ENCODE data around the gene TMEM132C. TPM values are rescaled to one million over a fixed set of nuclear protein-coding genes. Genes with fewer than 3 reads are reported as not detected.

TMEM132C gene
- total and polyA plus RNA-seq, 2 of the 4 experiments (the other 2 are of a cell fraction) = not detected

- H3K9me3 ChIP-seq (ENCODE audit: control insufficient read depth, insufficient read depth, low read length) = peaks cover 37% of the 10 kb centered on the region
Observed at GRCh38 chr12:128583453-128583852, 316.5 kb downstream of the TMEM132C start.

More at GRCh38 chr12:128583453-128583852, 316.5 kb downstream of the TMEM132C start:
- no peak overlapping the region for H2AK5ac ChIP-seq (ENCODE audit: low read depth, low read length)
- intact Hi-C loops (cut with micrococcal nuclease) (no loop called here), in situ Hi-C loops (cut with MboI; ENCODE audit: low sequenced_read_pairs) (no loop called here), dilution Hi-C loops (cut with HindIII; ENCODE audit: low sequenced_read_pairs, unreplicated experiment) (no loop called here)
- H3K36me3 ChIP-seq (ENCODE audit: control insufficient read depth, insufficient read depth, low read length) = no peaks in the 10 kb centered on the region
- no peak overlapping the region for H2BK5ac ChIP-seq (ENCODE audit: low read depth, low read length, poor library complexity, severe bottlenecking)
- no peak overlapping the region for H3K18ac ChIP-seq (ENCODE audit: low read depth, low read length)
- no peak overlapping the region for H2BK20ac ChIP-seq (ENCODE audit: low read depth, low read length)
- no peaks in the 10 kb centered on the region for H3K79me1 ChIP-seq (ENCODE audit: low read depth in 1 of 2, low read length in 2 of 2)
- H4K5ac ChIP-seq (ENCODE audit: low read depth, low read length) = no peak overlapping the region
- H3K9ac ChIP-seq (ENCODE audit: low read depth, low read length) = no peak overlapping the region
- no peak for TF ChIP-seq RCOR1 (IDR thresholded peaks at IDR 0.05; ENCODE audit: insufficient replicate concordance, low read length)
- TF ChIP-seq BHLHE40 (IDR thresholded peaks at IDR 0.05; ENCODE audit: low read depth, low read length) = no peak
- TF ChIP-seq POLR2A (IDR thresholded peaks at IDR 0.05; ENCODE audit: low read depth, low read length) = no peak
- no peak for TF ChIP-seq RFX5 (IDR thresholded peaks at IDR 0.05; ENCODE audit: low read depth, low read length)
- no peak for TF ChIP-seq MAFK (IDR thresholded peaks at IDR 0.05; ENCODE audit: low read depth, low read length)
- TF ChIP-seq CEBPB (IDR thresholded peaks at IDR 0.05; ENCODE audit: low read depth, low read length) = no peak
- ATAC-seq (ENCODE audit: low read depth) = no peak
- no peak overlapping the region for H3K27ac ChIP-seq (ENCODE audit: insufficient read depth, low read length)
- H3K9me1 ChIP-seq (ENCODE audit: insufficient read depth, low read length) = no peaks in the 10 kb centered on the region
- no peak for DNase-seq
- no TSS peak for BruUV-seq (replicated peaks)
- no peak overlapping the region for H2AFZ ChIP-seq (replicated peaks; ENCODE audit: low read length, poor library complexity)
- no peaks in the 10 kb centered on the region for H4K20me1 ChIP-seq (ENCODE audit: insufficient read depth, low read length)
- H4K91ac ChIP-seq (ENCODE audit: insufficient read depth, low read depth, low read length) = no peak overlapping the region
- no peak overlapping the region for H2BK120ac ChIP-seq (ENCODE audit: low read depth, low read length)
- no peak overlapping the region for H3K4ac ChIP-seq (ENCODE audit: low read depth, low read length)
- H2AK9ac ChIP-seq (replicated peaks; ENCODE audit: low read depth, low read length, poor library complexity) = no peak overlapping the region
- H4K8ac ChIP-seq (ENCODE audit: low read depth in 2 of 2, low read length in 2 of 2) = no peak overlapping the region
- no peak overlapping the region for H2BK15ac ChIP-seq (ENCODE audit: low read depth, low read length)
- no peak overlapping the region for H3K4me3 ChIP-seq (ENCODE audit: insufficient read depth, low read depth, low read length)
- no peak overlapping the region for H3K56ac ChIP-seq (ENCODE audit: extremely low read depth, insufficient read depth, low read length)
- WGBS, 2 experiments (ENCODE audit: extremely low coverage in 2 of 2, insufficient read length in 1 of 2) = 27% methylated on average over 2 of the region's 9 CpGs; no CpG with 5 or more reads in 1 of the 2 experiments
- no peak overlapping the region for H3K14ac ChIP-seq (replicated peaks; ENCODE audit: low read depth, low read length)
- ChIA-PET POLR2A (ENCODE audit: unreplicated experiment) (no interaction called here), CTCF (no interaction called here)
- no peaks in the 10 kb centered on the region for H3K27me3 ChIP-seq (ENCODE audit: control insufficient read depth, insufficient read depth, low read length)
- H3K23ac ChIP-seq (ENCODE audit: low read depth, low read length) = no peak overlapping the region
- H3K4me1 ChIP-seq (ENCODE audit: control insufficient read depth, insufficient read depth, low read length) = no peaks in the 10 kb centered on the region
- no peak overlapping the region for H3K4me2 ChIP-seq (ENCODE audit: low read depth, low read length)

All from IMR-90 (cell line).